Neural cell (in vitro differentiated cells): Measurements from ENCODE around the gene SELENOW. TPM values are rescaled to one million over a fixed set of nuclear protein-coding genes. Genes with fewer than 3 reads are reported as not detected.

Source experiments
- H2AFZ ChIP-seq: fragments of 200-600, 300-800 bp; sonication (generic), shearing (Covaris generic); 2 replicates; pipeline ENCODE4 v1.6.0; 2014; ENCODE audit warnings: low read depth, mild to moderate bottlenecking, antibody characterized with exemption, low read length, moderate library complexity
- H3F3A ChIP-seq: fragments of 200-600 bp; shearing (Covaris generic); 2 replicates; pipeline ENCODE4 v1.6.1; 2016; ENCODE audit warnings: mild to moderate bottlenecking, moderate library complexity, mixed read lengths, antibody characterized with exemption, low read length; ENCODE audit not compliant: insufficient read depth, poor library complexity, severe bottlenecking
- H3K27ac ChIP-seq: fragments of 200-600, 300-800 bp; sonication (generic), shearing (Covaris generic); 2 replicates; pipeline ENCODE4 v1.5.1; 2014; ENCODE audit warnings: mild to moderate bottlenecking, low read length, moderate library complexity
- H3K27me3 ChIP-seq: fragments of 300-800, 200-600 bp; sonication (generic), shearing (Covaris generic); 2 replicates; pipeline ENCODE4 v1.6.0; 2014; ENCODE audit warnings: mild to moderate bottlenecking, low read depth, low read length, moderate library complexity; ENCODE audit not compliant: insufficient read depth
- H3K36me3 ChIP-seq: fragments of 300-800, 200-600 bp; sonication (generic), shearing (Covaris generic); 2 replicates; pipeline ENCODE4 v1.5.1; 2014; ENCODE audit warnings: mild to moderate bottlenecking, antibody characterized with exemption, low read length, moderate library complexity; ENCODE audit not compliant: insufficient read depth
- H3K4me2 ChIP-seq: fragments of 300-800, 200-600 bp; sonication (generic), shearing (Covaris generic); 2 replicates; pipeline ENCODE4 v1.6.0; 2014; ENCODE audit warnings: mild to moderate bottlenecking, low read length
- H3K4me3 ChIP-seq: fragments of 300-800, 200-600 bp; sonication (generic), shearing (Covaris generic); 2 replicates; pipeline ENCODE4 v1.5.1; 2014; ENCODE audit warnings: mild to moderate bottlenecking, low read length, moderate library complexity
- H3K79me2 ChIP-seq: fragments of 200-600 bp; shearing (Covaris generic); replicated peaks from 2 replicates; pipeline ENCODE4 v1.6.0; 2014; ENCODE audit warnings: mild to moderate bottlenecking, low read length, moderate library complexity; ENCODE audit not compliant: insufficient read depth
- H3K9ac ChIP-seq: fragments of 300-800, 200-600 bp; sonication (generic), shearing (Covaris generic); 2 replicates; pipeline ENCODE4 v1.6.1; 2016; ENCODE audit warnings: mild to moderate bottlenecking, low read length, mixed read lengths
- H3K9me2 ChIP-seq: fragments of 200-600 bp; shearing (Covaris generic); 2 replicates; pipeline ENCODE4 v1.6.1; 2016; ENCODE audit warnings: mild to moderate bottlenecking, low read length, mixed read lengths; ENCODE audit not compliant: insufficient read depth
- H3K9me3 ChIP-seq: fragments of 200-600, 300-800 bp; sonication (generic), shearing (Covaris generic); 2 replicates; pipeline ENCODE4 v1.6.1; 2016; ENCODE audit warnings: mild to moderate bottlenecking, mixed run types, low read length, moderate library complexity, mixed read lengths
- H4K20me1 ChIP-seq: fragments of 200-600 bp; shearing (Covaris generic); 2 replicates; pipeline ENCODE4 v1.6.1; 2016; ENCODE audit warnings: mild to moderate bottlenecking, mixed run types; ENCODE audit not compliant: insufficient read depth
- CTCF ChIP-seq: fragments of 450-650 bp; IDR thresholded peaks from 2 replicates; pipeline ENCODE4 v1.5.1; 2014; ENCODE audit warnings: antibody characterized with exemption, mild to moderate bottlenecking, moderate library complexity; ENCODE audit not compliant: poor library complexity, severe bottlenecking
- EP300 ChIP-seq: fragments of 450-650 bp; conservative IDR thresholded peaks from 2 replicates; pipeline ENCODE4 v1.6.1; 2014; ENCODE audit warnings: antibody characterized with exemption, mild to moderate bottlenecking, moderate library complexity; ENCODE audit not compliant: poor library complexity, severe bottlenecking
- EZH2 ChIP-seq: fragments of 200-600, 300-800 bp; shearing (Covaris generic), sonication (generic); IDR thresholded peaks from 2 replicates; pipeline ENCODE4 v1.6.1; 2014; ENCODE audit warnings: antibody characterized with exemption, low read length, borderline replicate concordance, mild to moderate bottlenecking; ENCODE audit not compliant: insufficient read depth, poor library complexity, severe bottlenecking
- MXI1 ChIP-seq: fragments of 450-650 bp; conservative IDR thresholded peaks from 2 replicates; pipeline ENCODE4 v1.6.1; 2014; ENCODE audit warnings: antibody characterized with exemption, mild to moderate bottlenecking; ENCODE audit not compliant: poor library complexity, severe bottlenecking
- POLR2AphosphoS5 ChIP-seq: IDR thresholded peaks from 2 replicates; pipeline ENCODE4 v1.6.1; 2012
- RAD21 ChIP-seq: fragments of 450-650 bp; conservative IDR thresholded peaks from 2 replicates; pipeline ENCODE4 v1.6.1; 2014; ENCODE audit warnings: antibody characterized with exemption, mild to moderate bottlenecking, moderate library complexity
- REST ChIP-seq: IDR thresholded peaks from 2 replicates; pipeline ENCODE4 v1.6.1; 2012; ENCODE audit warnings: borderline replicate concordance
- SMC3 ChIP-seq: fragments of 450-650 bp; conservative IDR thresholded peaks from 2 replicates; pipeline ENCODE4 v1.6.1; 2014; ENCODE audit warnings: antibody characterized with exemption, mild to moderate bottlenecking, moderate library complexity; ENCODE audit not compliant: poor library complexity
- TAF1 ChIP-seq: IDR thresholded peaks from 2 replicates; pipeline ENCODE4 v1.6.1; 2012; ENCODE audit warnings: low read depth
- polyA plus RNA-seq: library from polyadenylated mRNA; depleted of rRNA; stranded (reverse); fragments of >200 nt; gene quantifications from 2 replicates; pipeline ENCODE4 v1.2.3, GENCODE V29; 2014

The SELENOW gene
- polyA plus RNA-seq, 1 donor from 2014 or later: 811 TPM

- H4K20me1 ChIP-seq: no peaks in the 10 kb centered on the region
- no peaks in the 10 kb centered on the region for H3K9me2 ChIP-seq
- H3K9me3 ChIP-seq: no peaks in the 10 kb centered on the region
- TF ChIP-seq EP300 (no peak), CTCF (peak; percentile 34)
- H3F3A ChIP-seq: no peaks in the 10 kb centered on the region
- H3K4me2 ChIP-seq: no peak overlapping the region
- no peaks in the 10 kb centered on the region for H3K27me3 ChIP-seq
- no peak overlapping the region for H3K27ac ChIP-seq
- no peaks in the 10 kb centered on the region for H3K79me2 ChIP-seq
- H3K4me3 ChIP-seq: no peak overlapping the region
- no peaks in the 10 kb centered on the region for H3K36me3 ChIP-seq
- no peak overlapping the region for H2AFZ ChIP-seq
- no peak overlapping the region for H3K9ac ChIP-seq
Observed at GRCh38 chr19:47790398-47790814, 11.9 kb downstream of the SELENOW start.

GRCh38 chr19:47792616-47793015, 14.1 kb downstream of the SELENOW start:
- Histone ChIP-seq H3K9ac (no peak overlapping the region), H4K20me1 (no peaks in the 10 kb centered on the region), H3K4me2 (no peak overlapping the region), H3K9me3 (no peaks in the 10 kb centered on the region), H3K27me3 (no peaks in the 10 kb centered on the region), H3K79me2 (no peaks in the 10 kb centered on the region), H2AFZ (no peak overlapping the region), H3F3A (no peaks in the 10 kb centered on the region), H3K9me2 (no peaks in the 10 kb centered on the region), H3K36me3 (no peaks in the 10 kb centered on the region), H3K27ac (no peak overlapping the region), H3K4me3 (no peak overlapping the region)
- TF ChIP-seq EZH2 (no peak), RAD21 (no peak), CTCF (no peak), MXI1 (no peak), EP300 (no peak), TAF1 (no peak), POLR2AphosphoS5 (no peak), SMC3 (no peak), REST (no peak)
